Measurements from ENCODE around the gene CDC42BPG.

The CDC42BPG gene

GRCh38 chr11:64802370-64803157, 41.9 kb downstream of the CDC42BPG start:
- no peak for DNase-seq

- no peak for DNase-seq
Measured at GRCh38 chr11:64801561-64802369, 42.7 kb downstream of the CDC42BPG start.

DNA sequence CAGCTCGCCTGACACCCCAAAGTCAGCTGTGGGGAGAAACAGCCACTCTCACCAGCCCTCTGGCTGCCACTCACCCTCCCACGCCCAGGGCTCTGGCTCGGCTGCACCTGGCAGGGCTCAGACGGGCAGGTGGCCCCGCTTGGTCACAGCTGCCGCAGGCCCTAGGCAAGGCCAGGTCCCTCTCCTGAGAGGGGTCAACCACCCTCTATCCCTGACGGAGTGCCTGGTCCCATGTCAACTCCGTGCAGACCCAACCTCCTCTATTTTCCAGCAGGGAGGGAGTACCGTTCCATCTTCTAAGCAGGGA, 43.3 kb downstream of the CDC42BPG start:
- DNase-seq, result no peak

DNA sequence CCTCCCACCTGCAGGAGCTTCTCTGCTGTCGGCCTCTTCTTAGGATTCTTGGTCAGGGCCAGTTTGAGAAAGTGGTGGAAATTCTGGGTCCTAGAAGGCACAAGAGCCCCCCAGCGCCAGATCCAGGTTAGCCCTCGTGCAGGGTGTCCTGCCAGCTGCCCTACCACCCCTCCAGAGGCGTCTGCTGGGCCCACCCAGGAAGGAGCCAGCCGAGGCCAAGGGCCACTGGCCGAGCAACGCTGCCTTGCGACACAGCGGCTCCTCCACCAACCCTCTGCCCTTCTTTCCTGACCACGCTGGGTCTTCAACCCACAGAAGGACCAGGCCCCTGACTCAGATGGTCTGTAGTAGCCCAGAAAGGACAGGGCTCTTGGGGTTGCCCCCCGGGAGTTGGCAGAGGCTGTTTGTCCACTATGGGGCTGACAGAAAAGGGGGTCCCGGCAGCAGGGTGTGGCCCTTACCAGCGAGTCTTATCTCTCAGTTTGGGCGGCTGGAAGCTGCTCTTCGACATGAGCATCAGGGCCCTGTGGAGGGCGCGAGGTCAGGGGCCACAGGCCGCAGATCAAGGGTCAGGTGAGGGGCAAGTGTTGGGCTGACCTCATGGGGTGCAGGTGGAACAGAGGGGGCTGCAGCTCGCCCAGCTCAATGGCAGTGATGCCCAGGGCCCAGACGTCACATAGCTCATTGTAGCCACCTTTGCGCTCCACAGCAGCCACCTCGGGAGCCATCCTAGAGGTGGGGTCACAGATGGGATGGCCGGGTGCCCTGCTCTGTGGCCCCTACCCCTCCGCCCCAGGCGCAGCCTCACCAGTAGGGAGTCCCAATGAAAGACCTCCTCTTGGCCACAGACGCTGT, 43.9 kb downstream of the CDC42BPG start:
- DNase-seq, result no peak

DNA sequence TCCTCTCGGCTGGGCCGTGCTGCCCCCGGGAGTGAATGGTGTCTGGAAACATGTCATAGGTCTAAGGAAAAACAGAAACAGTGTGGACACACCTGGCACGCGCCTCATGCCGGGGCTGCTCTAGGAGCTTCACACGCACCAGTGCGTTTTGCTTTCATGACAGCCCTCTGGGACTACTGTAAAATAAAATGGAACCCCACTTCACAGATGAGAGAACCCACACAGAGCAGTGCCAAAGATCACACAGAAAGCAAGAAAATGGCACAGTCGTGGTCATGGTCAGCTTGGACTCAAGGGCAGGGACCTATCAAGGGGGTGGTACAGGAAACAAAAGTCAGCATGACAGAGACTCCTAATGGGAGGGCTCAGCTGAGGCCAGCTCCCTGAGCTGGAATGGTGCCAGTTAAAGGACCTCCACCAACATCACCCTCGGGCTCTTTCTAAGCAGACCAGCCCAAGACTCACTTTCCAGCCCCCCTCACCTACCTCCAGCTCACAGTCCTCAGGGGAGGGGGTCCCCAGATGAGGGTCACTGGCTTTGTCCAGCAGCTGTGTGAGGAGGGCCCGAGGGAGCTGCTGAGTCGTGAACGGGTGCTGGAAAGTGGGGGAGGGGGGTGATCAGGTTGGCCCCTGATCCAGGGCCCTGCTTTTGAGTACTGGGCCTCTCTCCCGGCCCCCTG, 44.7 kb downstream of the CDC42BPG start:
- no peak for DNase-seq

DNA sequence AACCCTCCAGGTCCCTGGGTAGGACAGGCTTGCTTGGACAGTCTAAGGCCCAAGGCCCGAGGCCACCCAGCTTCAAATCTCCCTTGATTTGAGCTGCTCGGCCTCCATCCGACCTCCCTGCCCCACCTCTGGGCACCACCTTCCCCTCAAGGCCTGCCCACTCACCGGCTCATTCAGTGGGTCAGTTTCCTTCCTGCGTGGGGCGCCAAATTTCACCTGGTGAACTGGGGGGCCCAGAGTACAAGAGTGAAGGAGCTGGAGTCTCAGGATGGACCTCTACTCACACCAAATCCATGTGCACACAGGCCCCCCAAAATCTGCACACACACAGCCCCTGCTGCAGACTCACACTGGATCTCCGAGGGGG, 45.2 kb downstream of the CDC42BPG start:
- DNase-seq, result no peak

DNA sequence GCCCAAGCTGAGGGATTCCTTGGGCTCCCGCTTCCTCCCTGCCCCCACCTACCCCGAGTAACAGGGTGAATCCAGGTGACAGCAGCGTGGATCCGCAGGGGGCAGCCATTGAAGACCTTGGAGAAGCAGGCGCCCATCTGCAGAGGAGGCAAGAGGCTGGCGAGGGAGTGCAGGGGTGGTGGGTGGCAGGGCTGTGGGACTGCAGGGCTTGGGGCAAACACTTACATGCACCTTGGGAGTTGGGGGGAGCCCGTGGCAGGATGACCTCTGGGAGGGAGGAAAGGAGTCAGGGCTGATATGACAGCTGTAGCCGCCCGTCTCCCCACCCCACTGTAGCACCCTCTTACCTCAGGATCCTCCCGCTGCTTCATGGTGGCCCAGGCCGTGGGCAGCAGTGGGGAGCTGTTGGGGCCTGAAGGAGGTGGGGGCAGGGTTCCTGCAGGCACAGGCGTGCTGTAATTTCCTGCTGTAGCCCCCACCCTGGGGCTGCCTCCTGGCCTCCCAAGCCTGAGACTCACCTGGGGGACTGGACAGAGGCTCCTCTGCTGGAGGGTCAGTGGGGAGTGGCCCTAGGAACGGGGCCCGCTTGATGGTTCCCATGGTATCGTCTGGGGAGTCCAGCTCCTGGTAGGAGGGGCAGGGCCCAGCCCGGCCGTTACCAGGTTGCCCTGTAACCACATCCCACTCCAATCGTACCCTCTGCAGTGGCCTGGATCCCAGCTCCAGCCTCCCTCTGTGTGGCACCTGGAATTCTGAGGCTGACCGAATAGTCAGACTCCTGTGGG, 47.5 kb downstream of the CDC42BPG start:
- no peak for DNase-seq

DNA sequence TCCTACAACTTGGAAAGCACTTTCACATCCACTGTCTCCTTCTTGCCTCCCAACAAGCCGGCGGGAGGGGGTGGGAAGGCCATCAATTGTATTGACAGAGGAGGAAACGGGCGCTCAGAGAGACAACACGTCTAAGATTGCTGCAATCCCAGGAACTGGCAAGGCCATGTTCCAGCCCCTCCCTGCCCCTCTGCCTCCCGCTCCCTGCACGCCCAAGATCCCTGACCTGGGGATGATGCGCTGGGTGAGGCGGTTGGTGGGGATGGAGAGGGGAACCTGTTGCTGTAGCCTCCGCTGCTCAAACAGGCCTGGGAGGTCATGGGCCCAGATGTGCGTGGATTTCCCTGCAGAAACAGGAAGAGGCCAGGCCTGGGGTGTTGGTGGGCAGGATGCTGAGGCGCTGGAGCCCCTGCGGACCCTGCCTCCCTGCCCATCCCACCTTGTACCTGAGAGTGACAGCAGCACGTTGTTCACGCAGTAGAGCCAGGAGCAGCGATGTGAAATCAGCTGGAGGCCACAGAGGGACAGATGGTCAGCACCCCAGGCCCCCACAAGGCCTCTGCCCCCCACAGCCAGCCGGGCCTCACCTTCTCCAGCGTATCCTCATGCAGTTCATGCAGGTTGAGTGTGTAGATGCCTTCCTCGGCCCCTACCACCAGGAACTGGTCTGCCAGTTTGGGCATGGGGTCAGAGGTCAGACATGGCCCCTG, 48.3 kb downstream of the CDC42BPG start:
- DNase-seq, result no peak

DNA sequence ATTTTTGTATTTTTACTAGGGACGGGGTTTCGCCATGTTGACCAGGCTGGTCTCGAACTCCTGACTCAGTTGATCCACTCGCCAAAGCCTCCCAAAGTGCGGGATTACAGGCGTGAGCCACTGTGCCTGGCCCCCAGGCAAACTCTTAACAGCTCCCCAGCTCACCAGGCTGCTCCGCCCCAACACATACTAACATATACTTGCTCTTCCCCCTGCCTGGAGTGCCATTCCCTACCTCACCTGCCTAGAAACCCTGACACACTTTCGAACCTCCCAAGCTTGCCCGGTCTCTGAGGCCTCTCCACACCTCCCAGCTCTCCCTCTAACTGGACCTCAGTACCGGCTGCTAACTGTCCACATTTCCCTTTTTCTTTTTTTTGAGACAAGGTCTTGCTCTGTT, 49.9 kb downstream of the CDC42BPG start:
- DNase-seq, result no peak

GRCh38 chr11:64793271-64794160, 50.9 kb downstream of the CDC42BPG start:
- DNase-seq, result peak; percentile 49

DNA sequence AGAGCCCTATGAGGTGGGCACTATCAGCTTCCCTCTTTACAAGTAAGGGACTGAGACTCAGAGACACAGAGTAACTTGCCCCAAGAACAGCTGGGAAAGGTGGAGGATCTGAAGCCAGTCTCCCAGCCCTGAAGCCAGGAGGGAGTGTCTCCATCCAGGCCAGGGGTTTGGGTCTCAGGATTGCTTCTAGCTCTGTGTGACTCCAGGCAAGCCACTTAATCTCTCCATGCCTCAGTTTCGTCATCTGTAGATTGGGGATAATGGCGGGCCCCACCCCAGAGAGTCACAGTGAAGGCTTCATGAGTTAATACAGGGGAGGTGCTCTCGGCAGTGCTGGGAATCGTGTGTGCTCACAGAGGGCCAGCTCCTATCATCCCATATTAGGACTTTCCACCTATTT, 52.0 kb downstream of the CDC42BPG start:
- DNase-seq, result no peak

- no peak for DNase-seq
Measured at GRCh38 chr11:64791781-64792291, 52.6 kb downstream of the CDC42BPG start.

- DNase-seq, result no peak
Measured at GRCh38 chr11:64790205-64791095, 54.0 kb downstream of the CDC42BPG start.

DNA sequence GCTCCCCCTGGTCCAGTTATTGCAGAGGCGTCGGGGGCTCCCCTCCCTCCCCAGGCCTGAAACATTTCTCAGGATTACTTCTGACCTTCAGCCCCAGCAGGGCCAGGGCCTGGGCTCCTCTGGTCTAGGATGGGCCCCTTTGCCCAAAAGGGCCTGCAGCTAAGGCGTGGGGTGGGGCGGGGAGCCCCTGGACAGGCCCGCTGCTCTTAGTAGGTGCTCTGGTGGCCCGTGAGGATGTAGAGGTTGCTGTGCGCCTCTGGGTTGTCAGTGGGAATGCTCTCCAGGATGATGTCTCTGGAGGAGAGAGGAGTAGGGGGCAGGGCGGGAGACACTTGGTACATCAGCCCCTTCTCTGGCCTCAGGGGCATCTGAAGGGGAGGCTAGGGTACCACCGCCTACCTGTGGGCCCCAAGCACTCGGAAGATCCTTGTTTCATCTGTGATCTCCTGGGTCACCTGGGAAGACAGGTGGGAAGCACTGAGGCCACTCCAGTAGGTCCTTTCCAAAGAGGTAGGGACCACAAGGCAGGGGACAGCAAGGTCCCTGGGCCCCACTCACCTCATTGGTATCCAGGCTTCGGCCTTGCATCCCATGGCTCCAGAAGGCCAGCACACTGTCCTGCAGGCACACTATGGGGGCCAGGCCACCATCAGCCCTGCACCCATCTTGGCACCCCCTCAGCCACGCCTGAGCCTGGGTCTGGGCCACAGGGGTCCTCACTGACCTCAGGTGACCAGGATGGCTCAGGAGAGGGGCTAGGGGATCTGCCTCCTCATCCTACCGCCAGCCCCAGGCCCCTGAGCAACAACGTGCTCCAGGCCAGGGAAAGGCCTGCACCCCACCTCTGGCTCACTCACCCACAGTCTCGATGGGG, 54.9 kb downstream of the CDC42BPG start:
- DNase-seq, result no peak

DNA sequence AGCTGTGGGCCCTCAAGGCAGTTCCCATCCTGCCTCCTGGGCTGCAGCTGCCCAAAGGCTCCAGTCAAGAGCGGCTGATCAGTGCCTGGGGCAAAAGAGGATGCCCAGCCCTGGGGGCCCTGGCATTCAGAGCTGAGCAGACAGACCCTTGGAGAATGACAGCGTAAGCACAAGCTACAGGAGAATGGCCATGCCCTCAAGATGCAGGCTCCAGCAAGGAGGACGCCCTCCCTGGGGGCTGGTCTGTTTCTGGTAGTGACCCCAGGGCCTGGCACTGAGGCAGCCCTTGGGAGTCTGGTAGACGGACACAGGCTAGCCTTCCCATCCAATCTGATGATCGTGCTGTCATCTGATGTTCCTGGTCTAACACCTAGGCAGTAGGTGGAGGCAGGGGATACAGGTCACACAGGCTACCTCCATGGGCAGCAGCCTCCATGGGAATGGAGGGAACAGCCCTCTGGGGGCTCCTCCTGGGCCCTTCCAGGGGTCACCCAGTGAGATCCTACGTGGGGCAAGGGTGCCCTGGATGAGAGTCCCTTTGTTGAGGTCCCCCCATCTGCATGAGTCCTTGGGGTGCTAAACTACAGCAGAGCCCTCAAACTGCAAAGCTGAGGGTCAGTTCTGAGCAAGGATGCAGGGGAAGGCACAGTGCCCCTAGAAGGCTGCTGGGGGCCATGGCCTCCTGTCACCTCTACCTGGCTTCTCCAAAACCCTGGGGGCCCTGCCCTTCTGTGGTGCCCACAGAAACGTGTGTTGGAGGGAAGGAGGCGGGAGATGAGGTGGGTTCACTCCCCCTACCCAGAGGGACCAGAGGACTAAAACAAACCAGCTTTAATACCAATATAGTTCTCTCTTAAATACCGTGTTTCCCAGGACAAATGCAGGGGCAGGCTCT, 55.9 kb downstream of the CDC42BPG start:
- no peak for DNase-seq

GRCh38 chr11:64787526-64788320, 56.7 kb downstream of the CDC42BPG start:
- peak; percentile 73 for DNase-seq

Data from femur (tissue), 1 donor.